DOHH2 (cell line): ENCODE measurements around the gene AGRN.

Source experiments
- H3F3A ChIP-seq: fragments of 200-600 bp; sonication (generic), shearing (Covaris generic); 2 replicates; pipeline ENCODE4 v1.6.0; 2016; ENCODE audit warnings: antibody characterized with exemption, mild to moderate bottlenecking; ENCODE audit not compliant: control insufficient read depth, insufficient read depth
- H3K27ac ChIP-seq: fragments of 200-600 bp; sonication (generic); 2 replicates; pipeline ENCODE4 v1.5.1; 2014; ENCODE audit warnings: low read depth, mild to moderate bottlenecking, low read length, moderate library complexity
- H3K27me3 ChIP-seq: fragments of 200-600 bp; sonication (generic); 2 replicates; pipeline ENCODE4 v1.6.1; 2014; ENCODE audit warnings: mild to moderate bottlenecking, low read length, mixed read lengths; ENCODE audit not compliant: control insufficient read depth
- H3K36me3 ChIP-seq: fragments of 200-600 bp; sonication (generic); 2 replicates; pipeline ENCODE4 v1.6.1; 2014; ENCODE audit warnings: mild to moderate bottlenecking, low read length, moderate library complexity, mixed read lengths; ENCODE audit not compliant: control insufficient read depth
- H3K4me1 ChIP-seq: fragments of 200-600 bp; sonication (generic); 2 replicates; pipeline ENCODE4 v1.6.1; 2014; ENCODE audit warnings: mild to moderate bottlenecking, low read length, mixed read lengths; ENCODE audit not compliant: control insufficient read depth
- H3K4me2 ChIP-seq: fragments of 200-600 bp; sonication (generic); 2 replicates; pipeline ENCODE4 v1.6.0; 2014; ENCODE audit warnings: mild to moderate bottlenecking, low read length, moderate library complexity
- H3K4me3 ChIP-seq: fragments of 200-600 bp; sonication (generic); 2 replicates; pipeline ENCODE4 v1.5.1; 2014; ENCODE audit warnings: mild to moderate bottlenecking, low read length, mixed read lengths
- H3K79me2 ChIP-seq: fragments of 200-600 bp; sonication (generic); 2 replicates; pipeline ENCODE4 v1.6.1; 2014; ENCODE audit warnings: mild to moderate bottlenecking, low read length, mixed read lengths; ENCODE audit not compliant: control insufficient read depth
- H3K9me2 ChIP-seq: fragments of 200-600 bp; sonication (generic); replicated peaks from 2 replicates; pipeline ENCODE4 v1.6.1; 2014; ENCODE audit warnings: mild to moderate bottlenecking, low read length, mixed read lengths; ENCODE audit not compliant: control insufficient read depth
- H3K9me3 ChIP-seq: fragments of 200-600 bp; sonication (generic); 2 replicates; pipeline ENCODE4 v1.6.1; 2014; ENCODE audit warnings: antibody characterized with exemption, low read length, mixed read lengths; ENCODE audit not compliant: control insufficient read depth, insufficient read depth
- H4K20me1 ChIP-seq: fragments of 200-600 bp; sonication (generic); 2 replicates; pipeline ENCODE4 v1.6.0; 2014; ENCODE audit warnings: low read depth, mild to moderate bottlenecking, antibody characterized with exemption, low read length, moderate library complexity; ENCODE audit not compliant: control insufficient read depth, insufficient read depth
- CTCF ChIP-seq: fragments of 200-600 bp; sonication (generic); IDR thresholded peaks from one replicate; pipeline ENCODE4 v1.5.1; 2014; ENCODE audit warnings: antibody characterized with exemption, mild to moderate bottlenecking, low read depth, low read length; ENCODE audit not compliant: poor library complexity, severe bottlenecking
- EZH2phosphoT487 ChIP-seq: fragments of 200-600 bp; sonication (generic); IDR thresholded peaks from 2 replicates; pipeline ENCODE4 v1.6.1; 2017; ENCODE audit warnings: borderline replicate concordance, mild to moderate bottlenecking, antibody characterized with exemption, low read length, moderate library complexity, mixed read lengths

Gene AGRN

GRCh38 chr1:1000357-1001056, 19.4 kb upstream of the AGRN start:
- H3K36me3 ChIP-seq: no peaks in the 10 kb centered on the region
- peaks cover 32% of the 10 kb centered on the region for H3K27me3 ChIP-seq
- no peaks in the 10 kb centered on the region for H3K79me2 ChIP-seq
- no peaks in the 10 kb centered on the region for H3K9me2 ChIP-seq
- no peak overlapping the region for H3K4me3 ChIP-seq
- no peaks in the 10 kb centered on the region for H3K9me3 ChIP-seq
- TF ChIP-seq CTCF (no peak), EZH2phosphoT487 (no peak)
- peaks cover 3% of the 10 kb centered on the region; the same call in 1 of the 2 replicates for H3K4me1 ChIP-seq
- H3K4me2 ChIP-seq: no peak overlapping the region
- no peaks in the 10 kb centered on the region for H4K20me1 ChIP-seq
- H3F3A ChIP-seq: no peaks in the 10 kb centered on the region
- H3K27ac ChIP-seq: no peak overlapping the region

- Histone ChIP-seq H3K79me2 (no peaks in the 10 kb centered on the region), H3K27ac (no peak overlapping the region), H4K20me1 (no peaks in the 10 kb centered on the region), H3K36me3 (no peaks in the 10 kb centered on the region), H3K27me3 (peaks cover 26% of the 10 kb centered on the region), H3K9me2 (no peaks in the 10 kb centered on the region), H3K4me3 (no peak overlapping the region), H3K4me2 (no peak overlapping the region), H3F3A (no peaks in the 10 kb centered on the region), H3K9me3 (no peaks in the 10 kb centered on the region), H3K4me1 (peaks cover 3% of the 10 kb centered on the region; the same call in 1 of the 2 replicates)
- no peak for TF ChIP-seq CTCF
- TF ChIP-seq EZH2phosphoT487: no peak
Measured at GRCh38 chr1:1001057-1001783, 18.7 kb upstream of the AGRN start.

GRCh38 chr1:1003618-1004419, 16.1 kb upstream of the AGRN start:
- H3K27ac ChIP-seq: no peak overlapping the region
- no peaks in the 10 kb centered on the region for H3K9me3 ChIP-seq
- no peaks in the 10 kb centered on the region for H3F3A ChIP-seq
- H3K36me3 ChIP-seq: no peaks in the 10 kb centered on the region
- TF ChIP-seq CTCF (no peak), EZH2phosphoT487 (no peak)
- H3K79me2 ChIP-seq: no peaks in the 10 kb centered on the region
- H3K4me1 ChIP-seq: peaks cover 3% of the 10 kb centered on the region; the same call in 1 of the 2 replicates
- H3K27me3 ChIP-seq: peaks cover 26% of the 10 kb centered on the region
- H3K9me2 ChIP-seq: no peaks in the 10 kb centered on the region
- no peak overlapping the region for H3K4me3 ChIP-seq
- H3K4me2 ChIP-seq: no peak overlapping the region
- no peaks in the 10 kb centered on the region for H4K20me1 ChIP-seq
